Measurements from ENCODE around the gene PCP4. TPM values are rescaled to one million over a fixed set of nuclear protein-coding genes. Genes with fewer than 3 reads are reported as not detected.

PCP4 gene
- total RNA-seq, 1 donor from 2014 or later: not detected

- TF ChIP-seq EZH2phosphoT487 (IDR thresholded peaks at IDR 0.05) (no peak), CTCF (IDR thresholded peaks at IDR 0.05) (no peak), EZH2 (IDR thresholded peaks at IDR 0.05) (no peak)
- Histone ChIP-seq H3K4me2 (no peak overlapping the region), H3K9me3 (ENCODE audit: low read depth) (no peaks in the 10 kb centered on the region), H2AFZ (replicated peaks) (no peak overlapping the region), H3K9ac (no peak overlapping the region), H3K27me3 (no peaks in the 10 kb centered on the region), H4K20me1 (ENCODE audit: low read depth) (no peaks in the 10 kb centered on the region), H3K27ac (no peak overlapping the region), H3F3A (ENCODE audit: low read depth) (no peaks in the 10 kb centered on the region), H3K36me3 (no peaks in the 10 kb centered on the region), H3K4me3 (no peak overlapping the region), H3K79me2 (ENCODE audit: low read depth) (no peaks in the 10 kb centered on the region), H3K4me1 (no peaks in the 10 kb centered on the region)
- Mint-ChIP-seq H3K27ac (no peak overlapping the region), H3K27me3 (ENCODE audit: insufficient read depth, low read depth) (peaks cover 6% of the 10 kb centered on the region), H3K4me3 (no peak overlapping the region), H3K4me1 (no peaks in the 10 kb centered on the region), H3K9me3 (no peaks in the 10 kb centered on the region), H3K36me3 (peaks cover 2% of the 10 kb centered on the region)
- no peak for DNase-seq (ENCODE audit: low spot score)
Observed at GRCh38 chr21:39900911-39901310, 33.7 kb downstream of the PCP4 start.

- Histone ChIP-seq H3F3A (ENCODE audit: low read depth) (no peaks in the 10 kb centered on the region), H4K20me1 (ENCODE audit: low read depth) (no peaks in the 10 kb centered on the region), H3K36me3 (no peaks in the 10 kb centered on the region), H3K9ac (no peak overlapping the region), H3K4me3 (no peak overlapping the region), H3K9me3 (ENCODE audit: low read depth) (no peaks in the 10 kb centered on the region), H3K79me2 (ENCODE audit: low read depth) (no peaks in the 10 kb centered on the region), H2AFZ (replicated peaks) (no peak overlapping the region), H3K27me3 (no peaks in the 10 kb centered on the region), H3K4me2 (no peak overlapping the region), H3K4me1 (no peaks in the 10 kb centered on the region), H3K27ac (no peak overlapping the region)
- peaks cover 4% of the 10 kb centered on the region for H3K4me1 Mint-ChIP-seq
- H3K27me3 Mint-ChIP-seq (ENCODE audit: insufficient read depth, low read depth): peaks cover 6% of the 10 kb centered on the region
- TF ChIP-seq EZH2 (IDR thresholded peaks at IDR 0.05): no peak
- no peak for TF ChIP-seq CTCF (IDR thresholded peaks at IDR 0.05)
- no peak for TF ChIP-seq EZH2phosphoT487 (IDR thresholded peaks at IDR 0.05)
- H3K4me3 Mint-ChIP-seq: no peak overlapping the region
- no peak overlapping the region for H3K27ac Mint-ChIP-seq
- DNase-seq (ENCODE audit: low spot score): no peak
- H3K36me3 Mint-ChIP-seq: no peaks in the 10 kb centered on the region
- H3K9me3 Mint-ChIP-seq: peaks cover 2% of the 10 kb centered on the region
Observed at GRCh38 chr21:39902986-39903385, 35.7 kb downstream of the PCP4 start.

GRCh38 chr21:39904457-39904856 is 37.2 kb downstream of the PCP4 start:
- Histone ChIP-seq H3K9me3 (ENCODE audit: low read depth) (no peaks in the 10 kb centered on the region), H3K9ac (no peak overlapping the region), H3K27ac (no peak overlapping the region), H3F3A (ENCODE audit: low read depth) (no peaks in the 10 kb centered on the region), H3K36me3 (no peaks in the 10 kb centered on the region), H3K4me1 (no peaks in the 10 kb centered on the region), H3K79me2 (ENCODE audit: low read depth) (no peaks in the 10 kb centered on the region), H4K20me1 (ENCODE audit: low read depth) (no peaks in the 10 kb centered on the region), H2AFZ (replicated peaks) (no peak overlapping the region), H3K27me3 (no peaks in the 10 kb centered on the region), H3K4me2 (no peak overlapping the region), H3K4me3 (no peak overlapping the region)
- peaks cover 4% of the 10 kb centered on the region for H3K4me1 Mint-ChIP-seq
- peaks cover 2% of the 10 kb centered on the region for H3K9me3 Mint-ChIP-seq
- no peak overlapping the region for H3K4me3 Mint-ChIP-seq
- TF ChIP-seq EZH2phosphoT487 (IDR thresholded peaks at IDR 0.05): no peak
- no peak for TF ChIP-seq EZH2 (IDR thresholded peaks at IDR 0.05)
- TF ChIP-seq CTCF (IDR thresholded peaks at IDR 0.05): no peak
- no peaks in the 10 kb centered on the region for H3K36me3 Mint-ChIP-seq
- no peak for DNase-seq (ENCODE audit: low spot score)
- peaks cover 6% of the 10 kb centered on the region for H3K27me3 Mint-ChIP-seq (ENCODE audit: insufficient read depth, low read depth)
- H3K27ac Mint-ChIP-seq: no peak overlapping the region
